Transverse colon (tissue), 4 donors: ENCODE data around the gene CBX8. TPM values are rescaled to one million over a fixed set of nuclear protein-coding genes. Genes with fewer than 3 reads are reported as not detected.

ENCODE experiments used
- DNase-seq: peaks from one replicate; pipeline ENCODE4 v3.0.0-alpha.2; 2019
- H3K27ac ChIP-seq, 4 donors: fragments of 200-600 bp; sonication (generic); 2 replicates each; pipeline ENCODE4 v1.5.1; 2016 to 2018; ENCODE audit warnings: inconsistent platforms in 4 of 4
- H3K27me3 ChIP-seq: fragments of 200-600 bp; sonication (generic); 2 replicates; pipeline ENCODE4 v1.5.1; 2017; ENCODE audit warnings: inconsistent platforms
- H3K36me3 ChIP-seq, 4 donors: fragments of 200-600 bp; sonication (generic); 2 replicates each; pipeline ENCODE4 v1.5.1; 2017 to 2019; ENCODE audit warnings: inconsistent platforms in 4 of 4
- H3K4me1 ChIP-seq, 4 donors: fragments of 200-600 bp; sonication (generic); 2 replicates each; pipeline ENCODE4 v1.5.1; 2017 to 2020; ENCODE audit warnings: inconsistent platforms in 4 of 4
- H3K4me3 ChIP-seq, 4 donors: fragments of 200-600 bp; sonication (generic); 1 replicate in 1 of 4; 2 replicates in 3 of 4; pipeline versions ENCODE4 v1.5.1 to v1.6.1; 2017 to 2019; ENCODE audit warnings: inconsistent platforms in 4 of 4
- H3K9me3 ChIP-seq, 2 donors: fragments of 200-600 bp; sonication (generic); 2 replicates each; pipeline ENCODE4 v1.5.1; 2017 to 2019; ENCODE audit warnings: inconsistent platforms in 2 of 2
- CTCF ChIP-seq, 5 experiments: fragments of 200-600 bp in 3 of 5; fragments of 450-650 bp in 2 of 5; sonication (generic) in 3 of 5; IDR thresholded peaks; 1 replicate in 2 of 5; 2 replicates in 3 of 5; pipeline ENCODE4 v1.5.1; 2016 to 2017; ENCODE audit warnings: antibody characterized with exemption in 5 of 5, inconsistent platforms in 3 of 5, mild to moderate bottlenecking in 2 of 5, moderate library complexity in 1 of 5
- EP300 ChIP-seq: sonication (generic); formaldehyde crosslinking; IDR thresholded peaks from one replicate; pipeline ENCODE4 v1.6.1; 2017; ENCODE audit warnings: antibody characterized with exemption, low read depth
- POLR2A ChIP-seq: fragments of 450-650 bp; IDR thresholded peaks from one replicate; pipeline ENCODE4 v1.6.1; 2016; ENCODE audit warnings: antibody characterized with exemption, mild to moderate bottlenecking, moderate library complexity
- POLR2AphosphoS5 ChIP-seq, 3 donors: sonication (generic); formaldehyde crosslinking; IDR thresholded peaks; one replicate each; pipeline ENCODE4 v1.6.1; 2016; ENCODE audit warnings: antibody characterized with exemption in 3 of 3
- WGBS, 2 donors: methylation state at CpG; one replicate each; pipeline ENCODE4 v1.1.5; 2018; ENCODE audit warnings: low coverage in 1 of 2; 5-methylcytosine and 5-hydroxymethylcytosine counted together
- in situ Hi-C, 4 donors: fragments of 200-750 bp; cut with MboI; loops; one replicate each; pipeline versions ENCODE4 v1.15.0 to v1.15.1; 2017; ENCODE audit warnings: low sequenced_read_pairs in 3 of 4, low pct_ligation_motif_present in 1 of 4, low pct_unique_long_range_greater_than_20kb in 1 of 4
- intact Hi-C: fragments of 100-400 bp; cut with DNase I; formaldehyde crosslinking; loops from one replicate; pipeline ENCODE4 v1.15.1; 2023; ENCODE audit warnings: low total_unique reads
- total RNA-seq, 4 donors: library from RNA; depleted of rRNA; stranded (reverse); fragments of >200 nt; gene quantifications; one replicate each; pipeline ENCODE4 v1.1.0, GENCODE V29; 2016

The CBX8 gene
- total RNA-seq, 4 donors from 2014 or later: 1.5 to 4.4 (median 3.1) TPM

- Histone ChIP-seq H3K27ac (peak overlapping the region; percentile 33 to 74 (median 68)), H3K27me3 (peaks cover 43% of the 10 kb centered on the region), H3K4me3 (peak overlapping the region; percentile 3 to 70 (median 42)), H3K36me3 (no peaks in the 10 kb centered on the region), H3K4me1 (peaks cover 34 to 65% (median 59%) of the 10 kb centered on the region in 4 donors), H3K9me3 (no peaks in the 10 kb centered on the region)
- in situ Hi-C loops: no loop called here
- WGBS, 2 donors: 2% methylated on average over 30 of the region's 89 CpGs; no CpG with 5 or more reads in 1 of the 2 donors
- peak; percentile 69 for DNase-seq
- intact Hi-C loops: loop anchor here (5.0 kb wide), 1 partner anchor 47 kb away; the partner anchor contains the start of gene CBX8
- TF ChIP-seq CTCF (IDR thresholded peaks at IDR 0.05) (no peak), POLR2AphosphoS5 (IDR thresholded peaks at IDR 0.05) (peak in 2 of 3 donors; percentile 53 to 57), EP300 (no peak), POLR2A (peak; percentile 41)
Observed at GRCh38 chr17:79843816-79844800, 47.2 kb upstream of the CBX8 start.

- peaks cover 43% of the 10 kb centered on the region for H3K27me3 ChIP-seq
- in situ Hi-C loops (no loop called here), intact Hi-C loops (loop anchor here (5.0 kb wide), 1 partner anchor 46 kb away; the partner anchor contains the start of gene CBX8)
- H3K4me3 ChIP-seq: peak overlapping the region; percentile 3 to 70 (median 42)
- no peaks in the 10 kb centered on the region for H3K36me3 ChIP-seq
- no peaks in the 10 kb centered on the region for H3K9me3 ChIP-seq
- H3K4me1 ChIP-seq: peaks cover 34 to 65% (median 59%) of the 10 kb centered on the region in 4 donors
- peak overlapping the region in 3 of 4 donors; percentile 33 to 70 (median 67) for H3K27ac ChIP-seq
- no peak for TF ChIP-seq CTCF (IDR thresholded peaks at IDR 0.05)
- TF ChIP-seq POLR2A: no peak
- TF ChIP-seq POLR2AphosphoS5 (IDR thresholded peaks at IDR 0.05): no peak
- no peak for TF ChIP-seq EP300
- 3% methylated on average over 27 of the region's 39 CpGs; no CpG with 5 or more reads in 1 of the 2 donors for WGBS, 2 donors
- DNase-seq: peak; percentile 41
Observed at GRCh38 chr17:79843474-79843815, 46.6 kb upstream of the CBX8 start.

- 2% methylated on average over 56 of the region's 66 CpGs; no CpG with 5 or more reads in 1 of the 2 donors for WGBS, 2 donors
- Histone ChIP-seq H3K9me3 (no peaks in the 10 kb centered on the region), H3K4me3 (peak overlapping the region; percentile 3 to 70 (median 42)), H3K27me3 (peaks cover 43% of the 10 kb centered on the region), H3K27ac (no peak overlapping the region), H3K36me3 (no peaks in the 10 kb centered on the region), H3K4me1 (peaks cover 34 to 67% (median 62%) of the 10 kb centered on the region in 4 donors)
- intact Hi-C loops: loop anchor here (5.0 kb wide), 1 partner anchor 46 kb away; the partner anchor contains the start of gene CBX8
- DNase-seq: peak; percentile 32
- in situ Hi-C loops: no loop called here
- TF ChIP-seq CTCF (IDR thresholded peaks at IDR 0.05): no peak
- no peak for TF ChIP-seq POLR2AphosphoS5 (IDR thresholded peaks at IDR 0.05)
- no peak for TF ChIP-seq POLR2A
- TF ChIP-seq EP300: no peak
Observed at GRCh38 chr17:79842656-79843473, 46.0 kb upstream of the CBX8 start.
